RCC 7860 (cell line): ENCODE measurements around the gene NUDT4B.
"Not testable (repeated sequence)": the region's sequence is repeated elsewhere in the genome, so short reads cannot be mapped to it uniquely, and the experiment has no call there.

Source experiments
- DNase-seq: peaks from one replicate; pipeline ENCODE4 v3.0.0-alpha.2; 2015; ENCODE audit warnings: low spot score
- FAIRE-seq: peaks from 2 replicates; lab custom pipeline; 2012; peaks lifted over from hg19 to GRCh38; lab: Jason Lieb, UNC

The NUDT4B gene

DNA sequence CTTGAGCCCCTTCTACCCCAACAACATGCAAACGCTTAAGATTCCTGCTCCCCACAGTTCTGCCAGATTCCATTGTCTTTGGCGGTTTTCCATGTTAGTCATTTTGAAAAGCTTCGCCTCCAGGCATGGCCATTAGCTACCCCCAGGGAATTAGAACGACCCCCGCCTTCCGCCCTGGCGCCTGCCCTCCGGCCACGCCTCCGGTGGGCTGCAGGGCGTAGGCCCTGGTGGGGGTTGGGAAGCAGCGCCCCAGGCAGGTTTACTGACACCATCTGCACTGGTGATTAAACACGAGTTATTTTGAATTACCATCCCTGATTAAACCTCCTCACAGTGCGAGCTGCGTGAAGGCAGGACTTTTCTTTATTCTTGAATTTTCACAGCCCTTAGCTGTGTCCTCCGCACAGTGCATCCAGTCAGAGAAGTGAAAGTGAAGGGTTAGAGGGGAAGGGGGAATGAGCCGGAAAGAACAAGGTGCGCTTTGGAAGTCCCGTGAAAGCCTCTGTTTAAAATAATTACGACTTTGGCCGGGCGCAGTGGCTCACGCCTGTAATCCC is 43.0 kb downstream of the NUDT4B start:
- not testable (repeated sequence) for DNase-seq, FAIRE-seq

DNA sequence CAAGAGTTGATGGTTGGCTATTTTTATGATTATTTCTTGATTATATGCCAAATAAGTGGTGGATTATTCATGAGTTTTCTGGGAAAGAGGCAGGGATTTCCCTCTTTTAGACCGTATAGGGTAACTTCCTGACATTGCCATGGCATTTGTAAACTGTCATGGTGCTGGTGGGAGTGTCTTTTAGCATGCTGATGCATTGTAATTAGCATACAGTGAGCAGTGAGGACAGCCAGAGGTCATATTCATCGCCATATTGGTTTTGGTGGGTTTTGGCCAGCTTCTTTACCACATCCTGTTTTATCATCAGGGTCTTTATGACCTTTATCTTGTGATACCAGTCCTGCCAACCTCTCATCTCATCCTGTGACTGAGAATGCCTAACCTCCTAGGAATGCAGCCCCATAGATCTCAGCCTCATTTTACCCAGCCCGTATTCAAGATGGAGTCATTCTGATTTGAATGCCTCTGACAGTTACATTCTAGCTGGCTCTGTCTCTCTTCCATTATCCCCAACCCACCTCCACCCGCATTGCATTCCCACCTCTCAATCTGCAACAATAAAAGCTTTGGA is 45.3 kb downstream of the NUDT4B start:
- peak; percentile 75 for FAIRE-seq
- DNase-seq: not testable (repeated sequence)
